T-helper 9 cell (primary cell): ENCODE measurements around the gene SUPT4H1.
"Not testable (repeated sequence)": the region's sequence is repeated elsewhere in the genome, so short reads cannot be mapped to it uniquely, and the experiment has no call there.

Source experiments
- DNase-seq: peaks from one replicate; pipeline ENCODE4 v3.0.0-alpha.2; 2020
- total RNA-seq, 2 donors: gene quantifications; one replicate each; lab custom pipeline; 2026; lab: John Stamatoyannopoulos, UW

Gene SUPT4H1
- total RNA-seq, result 0.84 to 0.97 reads per million in 2 donors

GRCh38 chr17:58351831-58352595 is at the start of gene SUPT4H1:
TSS of gene SUPT4H1 (minus strand) at chr17:58352201. CDS start at chr17:58352135, 66 bp downstream.
- peak; percentile 85 for DNase-seq

GRCh38 chr17:58401287-58401686 is 49.3 kb upstream of the SUPT4H1 start:
- no peak for DNase-seq

- DNase-seq, result no peak
These were observed 48.8 kb upstream of the SUPT4H1 start for GRCh38 chr17:58400826-58401225.

GRCh38 chr17:58399974-58400373 is 48.0 kb upstream of the SUPT4H1 start:
- no peak for DNase-seq

- DNase-seq, result no peak
These were observed 46.7 kb upstream of the SUPT4H1 start for GRCh38 chr17:58398574-58399266.

DNA sequence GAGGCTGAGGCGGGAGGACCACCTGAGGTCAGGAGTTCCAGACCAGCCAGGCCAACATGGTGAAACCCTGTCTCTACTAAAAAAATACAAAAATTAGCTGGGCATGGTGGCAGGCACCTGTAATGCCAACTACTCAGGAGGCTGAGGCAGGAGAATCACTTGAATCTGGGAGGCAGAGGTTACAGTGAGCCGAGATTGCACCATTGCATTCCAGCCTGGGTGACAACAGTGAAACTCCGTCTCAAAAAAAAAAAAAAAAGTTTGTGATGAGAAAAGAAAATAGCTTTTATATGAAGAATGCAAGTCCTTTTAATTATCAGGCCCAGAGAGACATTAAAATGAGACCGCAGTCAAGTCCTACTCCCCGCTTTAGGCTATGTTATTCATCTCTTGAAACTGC is 45.4 kb upstream of the SUPT4H1 start:
- not testable (repeated sequence) for DNase-seq

DNA sequence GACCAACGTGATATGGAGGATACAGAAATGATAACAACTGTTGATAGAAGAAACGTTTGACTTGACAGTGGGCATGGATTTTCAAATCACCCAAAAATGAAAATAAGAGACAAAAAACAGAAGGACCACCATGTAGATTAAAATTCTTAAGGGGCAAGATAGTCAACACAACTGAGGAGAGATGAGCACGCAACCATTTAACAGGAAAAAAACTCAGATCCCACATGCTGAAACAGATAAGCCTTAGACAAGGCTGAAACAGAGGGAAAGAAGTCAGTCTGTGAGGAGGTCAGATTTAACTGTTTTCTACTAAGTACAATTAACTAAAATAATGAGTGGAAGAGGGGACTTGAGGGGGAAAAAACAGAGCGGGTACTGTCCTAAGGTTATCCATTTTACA is 44.2 kb upstream of the SUPT4H1 start:
- no peak for DNase-seq

- DNase-seq, result no peak
These were observed 42.7 kb upstream of the SUPT4H1 start for GRCh38 chr17:58394534-58395223.

- DNase-seq, result no peak
These were observed 39.4 kb upstream of the SUPT4H1 start for GRCh38 chr17:58391302-58391984.

- DNase-seq, result no peak
These were observed 38.9 kb upstream of the SUPT4H1 start for GRCh38 chr17:58390884-58391283.

DNA sequence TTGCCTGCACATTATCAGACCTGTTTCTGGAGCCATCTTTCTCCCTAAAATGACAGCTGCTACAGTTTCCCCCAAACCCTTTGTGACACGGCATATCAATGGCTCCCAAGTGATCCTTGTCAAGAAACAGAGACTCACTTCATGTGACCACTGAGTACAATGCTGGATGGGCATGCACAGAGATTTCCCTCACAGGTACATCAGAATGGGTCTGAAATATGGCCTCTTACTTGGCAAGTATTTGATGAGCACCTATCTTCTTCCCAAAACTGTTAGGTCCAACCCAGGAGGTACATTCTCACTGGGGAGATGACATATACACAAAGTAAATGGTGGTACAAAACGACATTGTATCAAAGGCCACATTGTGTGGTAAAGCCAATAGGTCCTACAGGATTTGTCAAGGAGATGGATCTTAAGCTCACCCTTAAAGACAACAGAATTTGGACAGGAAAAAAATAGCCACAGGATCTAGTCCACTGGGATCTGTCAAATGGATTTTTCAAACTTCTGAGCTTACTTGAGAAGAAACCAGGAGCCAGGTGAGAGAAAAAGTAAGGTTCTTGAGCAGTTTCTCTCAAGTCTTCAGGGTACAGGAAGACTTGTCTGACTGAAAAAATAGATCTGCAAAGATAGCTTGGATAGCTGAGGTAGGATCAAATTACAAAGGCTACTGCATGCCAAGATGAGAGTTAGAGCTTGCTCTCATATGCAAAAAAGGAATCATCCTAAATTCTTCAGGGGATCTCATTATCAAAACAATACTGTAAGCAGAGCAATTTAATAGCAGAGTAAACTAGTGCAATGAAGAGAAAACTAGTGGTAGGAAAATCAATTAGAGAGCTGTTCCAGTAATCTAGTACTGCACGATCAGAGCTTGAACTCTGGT is 36.5 kb upstream of the SUPT4H1 start:
- no peak for DNase-seq

DNA sequence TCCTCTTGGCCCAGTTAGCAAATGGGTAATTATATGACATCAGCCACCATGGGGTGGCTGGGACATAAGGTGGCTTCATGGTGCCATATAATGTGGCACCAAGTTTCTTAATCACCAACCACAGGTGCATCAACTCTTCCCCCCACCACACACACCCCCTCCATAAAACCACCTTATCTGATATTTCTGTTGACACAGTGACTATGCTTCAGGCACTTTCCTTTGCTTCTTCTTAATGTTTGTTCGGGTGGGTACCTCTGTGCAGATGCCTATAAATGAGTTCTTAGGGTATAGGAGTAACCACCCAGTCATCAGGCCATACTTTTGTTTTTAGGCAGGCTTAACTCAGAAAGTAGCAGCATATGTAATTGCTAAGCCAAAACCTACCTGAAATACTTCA is 35.8 kb upstream of the SUPT4H1 start:
- no peak for DNase-seq

GRCh38 chr17:58386708-58387107 is 34.7 kb upstream of the SUPT4H1 start:
- DNase-seq, result no peak

- no peak for DNase-seq
These were observed 33.4 kb upstream of the SUPT4H1 start for GRCh38 chr17:58385359-58385899.

GRCh38 chr17:58384897-58385296 is 32.9 kb upstream of the SUPT4H1 start:
- no peak for DNase-seq

GRCh38 chr17:58383892-58384462 is 32.0 kb upstream of the SUPT4H1 start:
- DNase-seq, result no peak

DNA sequence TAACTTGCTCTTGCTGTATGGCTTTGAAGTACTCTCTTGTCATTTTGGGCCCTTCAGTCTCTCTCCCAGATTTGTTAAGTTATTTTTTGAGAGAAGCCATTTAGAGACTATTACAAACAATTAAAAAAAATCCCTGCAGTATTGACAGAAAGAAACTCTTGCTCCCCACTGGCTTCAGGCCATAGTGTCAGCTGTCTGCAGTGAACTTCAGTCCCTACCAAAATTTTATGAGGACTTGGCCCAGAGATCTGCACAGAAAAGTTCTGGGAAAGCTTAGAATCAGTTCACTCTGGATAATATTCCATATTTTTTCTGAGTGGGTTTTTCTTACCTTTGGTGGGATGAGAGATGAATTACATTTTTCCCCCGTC is 30.9 kb upstream of the SUPT4H1 start:
- DNase-seq, result no peak

DNA sequence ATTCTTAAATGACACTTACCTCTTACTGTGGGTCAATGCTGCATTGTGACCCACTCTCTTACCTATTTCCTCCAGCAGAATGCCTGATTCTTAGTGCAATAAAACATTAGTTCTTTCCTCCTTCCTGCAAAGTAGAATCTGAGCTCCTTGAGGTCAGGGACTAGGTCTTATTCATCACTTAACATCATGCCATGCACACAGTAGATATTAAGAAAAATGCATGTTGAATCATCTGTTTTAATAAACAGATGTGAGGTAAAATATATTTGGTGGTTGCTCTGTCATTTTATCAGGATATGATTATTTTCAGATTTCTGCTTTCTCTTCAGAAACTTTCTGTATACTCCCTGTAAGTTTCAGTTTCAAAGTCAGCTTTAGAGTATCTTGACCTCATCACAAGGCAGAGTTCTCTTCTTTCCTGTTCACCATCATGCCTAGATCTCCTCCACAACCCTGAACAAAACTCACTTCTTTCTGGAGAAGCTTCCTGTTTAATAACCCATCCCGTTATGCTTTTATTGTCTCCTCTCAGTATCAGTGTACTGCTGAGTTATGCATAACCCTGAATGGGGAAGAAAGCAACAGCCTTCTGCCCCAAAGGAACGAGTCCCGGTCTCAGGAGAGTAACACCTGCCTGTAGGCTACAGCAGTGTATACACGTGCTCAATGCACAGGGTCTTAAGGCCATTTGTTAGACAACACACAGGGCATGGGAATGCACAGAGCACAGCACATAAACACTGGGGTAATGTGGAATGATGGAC is 30.3 kb upstream of the SUPT4H1 start:
- no peak for DNase-seq

GRCh38 chr17:58381124-58382035 is 29.4 kb upstream of the SUPT4H1 start:
- DNase-seq, result no peak
